ENCODE measurements around the gene REP15. TPM values are rescaled to one million over a fixed set of nuclear protein-coding genes. Genes with fewer than 3 reads are reported as not detected.
"Not testable (repeated sequence)": the region's sequence is repeated elsewhere in the genome, so short reads cannot be mapped to it uniquely, and the experiment has no call there.

REP15 gene
- total RNA-seq, 1 donor from 2014 or later: 1.3 TPM

DNA sequence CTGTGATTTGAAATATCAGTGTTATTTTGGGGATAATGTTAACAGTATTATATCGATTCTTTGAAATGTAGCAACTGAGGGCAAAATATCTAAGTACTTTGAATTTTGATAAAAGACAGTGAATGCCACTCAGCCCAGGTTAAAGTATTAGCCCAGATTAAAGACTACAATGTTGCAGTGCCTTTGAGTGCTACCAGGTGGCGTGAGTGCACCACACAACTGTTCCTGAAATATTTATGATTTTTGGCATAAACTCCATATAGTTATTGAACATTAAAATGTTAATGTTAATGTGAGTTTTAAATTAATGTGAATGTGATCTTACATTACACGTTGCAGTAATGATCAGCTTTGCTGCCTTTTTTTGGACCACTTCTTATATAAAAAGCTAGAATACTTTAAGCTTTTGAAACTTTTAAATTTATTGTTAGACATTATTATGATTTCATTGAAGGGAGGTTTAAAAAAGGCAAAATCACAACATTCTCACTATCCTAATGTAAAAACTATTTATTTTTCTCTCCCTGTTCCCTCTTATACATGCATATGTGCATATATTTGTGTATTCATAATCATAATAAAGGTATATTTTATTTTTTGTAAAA, 36.9 kb downstream of the REP15 start:
- Histone ChIP-seq H3K27me3 (ENCODE audit: control insufficient read depth, insufficient read depth, low read length) (no peaks in the 10 kb centered on the region), H3K4me3 (ENCODE audit: low read depth, low read length) (no peak overlapping the region), H3K36me3 (ENCODE audit: control insufficient read depth, insufficient read depth, low read length) (no peaks in the 10 kb centered on the region)
- no peak for DNase-seq (ENCODE audit: low read depth)
- TF ChIP-seq, protein P1, sequence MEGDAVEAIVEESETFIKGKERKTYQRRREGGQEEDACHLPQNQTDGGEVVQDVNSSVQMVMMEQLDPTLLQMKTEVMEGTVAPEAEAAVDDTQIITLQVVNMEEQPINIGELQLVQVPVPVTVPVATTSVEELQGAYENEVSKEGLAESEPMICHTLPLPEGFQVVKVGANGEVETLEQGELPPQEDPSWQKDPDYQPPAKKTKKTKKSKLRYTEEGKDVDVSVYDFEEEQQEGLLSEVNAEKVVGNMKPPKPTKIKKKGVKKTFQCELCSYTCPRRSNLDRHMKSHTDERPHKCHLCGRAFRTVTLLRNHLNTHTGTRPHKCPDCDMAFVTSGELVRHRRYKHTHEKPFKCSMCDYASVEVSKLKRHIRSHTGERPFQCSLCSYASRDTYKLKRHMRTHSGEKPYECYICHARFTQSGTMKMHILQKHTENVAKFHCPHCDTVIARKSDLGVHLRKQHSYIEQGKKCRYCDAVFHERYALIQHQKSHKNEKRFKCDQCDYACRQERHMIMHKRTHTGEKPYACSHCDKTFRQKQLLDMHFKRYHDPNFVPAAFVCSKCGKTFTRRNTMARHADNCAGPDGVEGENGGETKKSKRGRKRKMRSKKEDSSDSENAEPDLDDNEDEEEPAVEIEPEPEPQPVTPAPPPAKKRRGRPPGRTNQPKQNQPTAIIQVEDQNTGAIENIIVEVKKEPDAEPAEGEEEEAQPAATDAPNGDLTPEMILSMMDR (IDR thresholded peaks at IDR 0.05; ENCODE audit: insufficient read depth, low read length, poor library complexity, severe bottlenecking): peak; percentile 82

DNA sequence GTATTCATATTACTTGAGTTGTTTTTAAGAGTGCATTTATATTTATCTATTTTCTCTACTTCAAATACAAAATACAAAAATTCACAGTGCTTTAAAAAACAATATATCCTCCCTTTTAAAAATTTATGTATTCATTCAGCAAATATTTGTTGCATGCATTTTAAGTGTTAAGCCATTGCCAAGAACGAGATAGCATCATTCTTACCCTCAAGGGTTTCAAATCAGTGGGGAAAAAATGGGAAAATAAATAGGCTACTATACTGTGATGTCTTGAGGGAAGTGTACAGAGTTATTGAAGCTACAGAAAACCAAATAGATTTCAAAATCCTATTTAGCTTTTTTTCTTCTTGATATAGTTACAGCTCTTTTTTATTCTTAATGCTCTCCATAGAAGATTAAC, 37.5 kb downstream of the REP15 start:
- Histone ChIP-seq H3K4me3 (ENCODE audit: low read depth, low read length) (no peak overlapping the region), H3K27me3 (ENCODE audit: control insufficient read depth, insufficient read depth, low read length) (no peaks in the 10 kb centered on the region), H3K36me3 (ENCODE audit: control insufficient read depth, insufficient read depth, low read length) (no peaks in the 10 kb centered on the region)
- TF ChIP-seq, protein P1 (IDR thresholded peaks at IDR 0.05; ENCODE audit: insufficient read depth, low read length, poor library complexity, severe bottlenecking): no peak
- no peak for DNase-seq (ENCODE audit: low read depth)

DNA sequence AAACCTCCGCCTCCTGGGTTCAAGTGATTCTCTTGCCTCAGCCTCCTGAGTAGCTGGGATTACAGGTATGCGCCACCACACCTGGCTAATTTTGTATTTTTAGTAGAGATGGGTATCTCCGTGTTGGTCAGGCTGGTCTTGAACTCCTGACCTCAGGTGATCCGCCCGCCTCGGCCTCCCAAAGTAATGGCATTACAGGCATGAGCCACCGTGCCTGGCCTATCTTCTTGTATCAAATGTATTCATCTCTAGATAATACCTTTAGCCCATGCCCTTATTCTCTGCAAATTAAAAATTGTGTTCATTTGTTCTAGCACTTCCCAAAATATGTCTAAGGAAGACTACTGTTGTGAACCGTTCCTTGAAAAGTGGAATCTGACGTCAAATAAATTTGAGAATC, 38.1 kb downstream of the REP15 start:
- not testable (repeated sequence) for DNase-seq (ENCODE audit: low read depth); H3K4me3 ChIP-seq (ENCODE audit: low read depth, low read length); H3K27me3 ChIP-seq (ENCODE audit: control insufficient read depth, insufficient read depth, low read length); H3K36me3 ChIP-seq (ENCODE audit: control insufficient read depth, insufficient read depth, low read length)

DNA sequence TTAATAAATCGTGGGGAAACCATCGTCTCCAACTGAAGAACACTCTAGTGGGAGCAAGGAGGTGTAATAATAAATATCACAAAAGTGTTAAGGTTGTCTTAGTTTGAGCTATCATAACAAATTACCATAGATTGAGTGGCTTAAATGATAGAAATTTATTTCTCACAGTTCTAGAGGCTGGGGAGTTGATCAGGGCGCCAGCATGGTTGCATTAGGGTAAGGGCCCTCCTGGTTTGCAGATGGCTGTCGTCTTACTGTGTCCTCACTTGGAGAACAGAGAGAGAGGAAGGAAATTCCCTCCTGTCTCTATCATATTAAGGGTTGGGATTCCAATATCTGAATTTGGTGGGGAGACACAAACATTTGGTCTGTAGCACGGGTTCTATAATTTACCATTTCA, 47.4 kb downstream of the REP15 start:
- DNase-seq (ENCODE audit: low read depth): no peak
- Histone ChIP-seq H3K27me3 (ENCODE audit: control insufficient read depth, insufficient read depth, low read length) (no peaks in the 10 kb centered on the region), H3K36me3 (ENCODE audit: control insufficient read depth, insufficient read depth, low read length) (no peaks in the 10 kb centered on the region), H3K4me3 (ENCODE audit: low read depth, low read length) (no peak overlapping the region)
- TF ChIP-seq, protein P1 (IDR thresholded peaks at IDR 0.05; ENCODE audit: insufficient read depth, low read length, poor library complexity, severe bottlenecking): no peak

DNA sequence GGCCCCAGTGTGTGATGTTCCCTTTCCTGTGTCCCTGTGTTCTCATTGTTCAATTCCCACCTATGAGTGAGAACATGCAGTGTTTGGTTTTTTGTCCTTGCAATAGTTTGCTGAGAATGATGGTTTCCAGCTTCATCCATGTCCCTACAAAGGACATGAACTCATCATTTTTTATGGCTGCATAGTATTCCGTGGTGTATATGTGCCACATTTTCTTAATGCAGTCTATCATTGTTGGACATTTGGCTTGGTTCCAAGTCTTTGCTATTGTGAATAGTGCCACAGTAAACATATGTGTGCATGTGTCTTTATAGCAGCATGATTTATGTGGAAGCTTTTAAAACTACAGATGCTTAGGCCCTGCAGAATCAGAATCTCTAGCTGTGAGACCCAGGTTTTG, 49.5 kb downstream of the REP15 start:
- not testable (repeated sequence) for H3K36me3 ChIP-seq (ENCODE audit: control insufficient read depth, insufficient read depth, low read length); H3K4me3 ChIP-seq (ENCODE audit: low read depth, low read length); H3K27me3 ChIP-seq (ENCODE audit: control insufficient read depth, insufficient read depth, low read length); DNase-seq (ENCODE audit: low read depth)

Other genes starting within 250 kb of the REP15 start
- gene SMCO2, start 249.7 kb upstream of the REP15 start, total RNA-seq: 0.58 and 1.5 TPM in 2 replicates
- 111 and 119 TPM in 2 replicates for gene PPFIBP1, start 172.2 kb upstream of the REP15 start, total RNA-seq
- 65.8 and 93.3 TPM in 2 replicates for gene MRPS35, start 14.4 kb downstream of the REP15 start, total RNA-seq
- gene KLHL42, start 83.8 kb downstream of the REP15 start, total RNA-seq: 19.3 and 24.7 TPM in 2 replicates
- gene MANSC4, start 83.8 kb downstream of the REP15 start, total RNA-seq: not detected in 2 replicates